Upper lobe of left lung (tissue), 6 donors: ENCODE measurements around the gene NT5C2. TPM values are rescaled to one million over a fixed set of nuclear protein-coding genes. Genes with fewer than 3 reads are reported as not detected.

ENCODE experiments used
- ATAC-seq, 2 donors: fragments of 200-7000 bp; cut with Tn5 transposase; one replicate each; pipeline ENCODE4 v1.9.1; 2022; ENCODE audit warnings: mild to moderate bottlenecking in 2 of 2, moderate library complexity in 2 of 2; ENCODE audit not compliant: low FRiP score in 2 of 2
- DNase-seq, 2 donors: peaks; one replicate each; pipeline ENCODE4 v3.0.0-alpha.2; 2019 to 2020
- H3K27ac ChIP-seq, 4 donors: fragments of 200-600 bp; sonication (generic); one replicate each; pipeline ENCODE4 v1.5.1; 2016 to 2019
- H3K27me3 ChIP-seq, 4 donors: fragments of 200-600 bp; sonication (generic); one replicate each; pipeline ENCODE4 v1.5.1; 2017 to 2019
- H3K36me3 ChIP-seq, 4 donors: fragments of 200-600 bp; sonication (generic); one replicate each; pipeline ENCODE4 v1.5.1; 2016 to 2019
- H3K4me1 ChIP-seq, 4 donors: fragments of 200-600 bp; sonication (generic); one replicate each; pipeline ENCODE4 v1.5.1; 2018 to 2019
- H3K4me3 ChIP-seq, 4 donors: fragments of 200-600 bp; sonication (generic); one replicate each; pipeline ENCODE4 v1.5.1; 2017 to 2019; ENCODE audit warnings: mild to moderate bottlenecking in 2 of 4, moderate library complexity in 1 of 4
- H3K9me3 ChIP-seq, 4 donors: fragments of 200-600 bp; sonication (generic); one replicate each; pipeline ENCODE4 v1.5.1; 2018 to 2019
- EP300 ChIP-seq, 4 donors: sonication (generic); formaldehyde crosslinking; IDR thresholded peaks; one replicate each; pipeline ENCODE4 v1.5.1; 2017; ENCODE audit warnings: antibody characterized with exemption in 4 of 4, control low read depth in 2 of 4
- POLR2A ChIP-seq, 4 donors: fragments of 450-650 bp; IDR thresholded peaks; one replicate each; pipeline ENCODE4 v1.5.1; 2016 to 2017; ENCODE audit warnings: antibody characterized with exemption in 4 of 4, mild to moderate bottlenecking in 2 of 4
- POLR2AphosphoS5 ChIP-seq, 2 donors: sonication (generic); formaldehyde crosslinking; IDR thresholded peaks; one replicate each; pipeline ENCODE4 v1.5.1; 2017; ENCODE audit warnings: antibody characterized with exemption in 2 of 2
- WGBS, 2 donors: methylation state at CpG; one replicate each; pipeline ENCODE4 v1.1.5; 2017 to 2018; 5-methylcytosine and 5-hydroxymethylcytosine counted together
- total RNA-seq, 6 donors: library from RNA; depleted of rRNA in 4 of 6; stranded (reverse); fragments of >200 nt in 4 of 6; gene quantifications; one replicate each; pipeline versions ENCODE4 v1.1.0 to v1.2.1, GENCODE V29; 2016 to 2021
- TF ChIP-seq, protein P1 (sequence below), 6 experiments: fragments of 450-650 bp in 4 of 6; fragments of 200-600 bp in 2 of 6; sonication (generic) in 2 of 6; IDR thresholded peaks; one replicate each; pipeline ENCODE4 v1.5.1; 2016 to 2019; ENCODE audit warnings: antibody characterized with exemption in 6 of 6
- donor health status: DM: no; HTN: no; CAD: no; lungs with moderate emphysema.
- donor health status: DM: no; HTN: yes; CAD: no; lungs with severe emphysema.

The NT5C2 gene
- total RNA-seq, 6 donors from 2014 or later = 47.4 to 122 (median 85.1) TPM

GRCh38 chr10:103153302-103154197, 39.5 kb downstream of the NT5C2 start:
- peaks cover 21 to 37% (median 33%) of the 10 kb centered on the region in 4 donors for H3K4me1 ChIP-seq
- no peaks in the 10 kb centered on the region for H3K9me3 ChIP-seq
- peak overlapping the region; percentile 36 to 84 (median 74) for H3K27ac ChIP-seq
- H3K4me3 ChIP-seq = peak overlapping the region in 2 of 4 donors; percentile 3 to 33
- TF ChIP-seq POLR2AphosphoS5 (IDR thresholded peaks at IDR 0.05) (no peak), EP300 (IDR thresholded peaks at IDR 0.05) (no peak), POLR2A (IDR thresholded peaks at IDR 0.05) (no peak)
- TF ChIP-seq, protein P1, sequence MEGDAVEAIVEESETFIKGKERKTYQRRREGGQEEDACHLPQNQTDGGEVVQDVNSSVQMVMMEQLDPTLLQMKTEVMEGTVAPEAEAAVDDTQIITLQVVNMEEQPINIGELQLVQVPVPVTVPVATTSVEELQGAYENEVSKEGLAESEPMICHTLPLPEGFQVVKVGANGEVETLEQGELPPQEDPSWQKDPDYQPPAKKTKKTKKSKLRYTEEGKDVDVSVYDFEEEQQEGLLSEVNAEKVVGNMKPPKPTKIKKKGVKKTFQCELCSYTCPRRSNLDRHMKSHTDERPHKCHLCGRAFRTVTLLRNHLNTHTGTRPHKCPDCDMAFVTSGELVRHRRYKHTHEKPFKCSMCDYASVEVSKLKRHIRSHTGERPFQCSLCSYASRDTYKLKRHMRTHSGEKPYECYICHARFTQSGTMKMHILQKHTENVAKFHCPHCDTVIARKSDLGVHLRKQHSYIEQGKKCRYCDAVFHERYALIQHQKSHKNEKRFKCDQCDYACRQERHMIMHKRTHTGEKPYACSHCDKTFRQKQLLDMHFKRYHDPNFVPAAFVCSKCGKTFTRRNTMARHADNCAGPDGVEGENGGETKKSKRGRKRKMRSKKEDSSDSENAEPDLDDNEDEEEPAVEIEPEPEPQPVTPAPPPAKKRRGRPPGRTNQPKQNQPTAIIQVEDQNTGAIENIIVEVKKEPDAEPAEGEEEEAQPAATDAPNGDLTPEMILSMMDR (IDR thresholded peaks at IDR 0.05) = no peak
- peaks cover 0 to 19% (median 2%) of the 10 kb centered on the region in 4 donors for H3K36me3 ChIP-seq
- H3K27me3 ChIP-seq = no peaks in the 10 kb centered on the region
- DNase-seq = no peak
- ATAC-seq = peak in 1 of 2 donors; percentile 54
- 16 to 17% methylated on average over 8 of the region's 8 CpGs for WGBS, 2 donors

DNA sequence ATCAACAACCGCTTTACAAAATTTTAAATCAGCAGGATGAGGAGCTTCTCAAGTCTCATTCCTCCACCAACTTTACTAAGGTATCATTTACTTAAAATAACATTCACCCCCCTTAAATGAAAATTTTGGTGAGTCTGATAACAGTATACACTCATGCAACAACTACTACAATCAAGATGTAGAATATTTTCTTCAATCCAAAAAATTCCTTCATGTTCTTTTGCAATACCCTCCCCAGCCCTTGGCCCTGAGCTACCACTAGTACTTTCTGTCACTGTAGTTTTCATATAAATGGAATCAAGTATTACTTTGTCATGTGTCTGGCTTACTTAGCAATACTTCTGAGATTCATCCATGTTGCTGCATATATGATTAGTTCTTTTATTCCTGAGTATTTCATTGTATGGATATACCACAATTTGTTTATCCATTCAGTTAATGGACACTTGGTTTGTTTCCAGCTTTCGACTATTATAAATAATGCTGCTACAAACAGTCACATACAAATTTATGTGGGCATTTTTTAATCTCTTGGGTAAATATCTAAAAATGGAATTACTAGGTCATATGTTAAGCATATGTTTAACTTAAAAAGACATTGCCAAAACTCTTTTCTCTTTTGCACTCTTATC, 43.0 kb downstream of the NT5C2 start:
- WGBS, 2 donors = 89 to 92% methylated on average over 2 of the region's 2 CpGs

DNA sequence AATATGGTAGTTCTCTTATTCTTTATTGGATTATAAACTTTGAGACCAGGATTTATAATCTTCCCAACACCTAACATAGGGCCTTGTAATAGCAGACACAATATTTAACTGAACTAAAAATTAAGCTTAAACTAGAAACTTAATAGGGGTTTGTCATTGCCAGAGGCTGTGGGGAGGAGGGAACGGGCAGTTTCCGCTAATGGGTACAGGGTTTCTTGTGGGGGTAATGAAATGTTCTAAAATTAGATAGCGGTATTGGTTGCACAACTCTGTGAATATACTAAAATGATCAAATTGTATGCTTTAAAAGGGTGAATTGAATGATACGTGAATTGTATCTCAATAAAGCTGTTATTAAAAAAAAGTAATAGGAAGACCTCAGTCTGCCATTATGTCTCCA, 45.4 kb downstream of the NT5C2 start:
- peaks cover 14 to 22% (median 20%) of the 10 kb centered on the region in 4 donors for H3K4me1 ChIP-seq
- peaks cover 0 to 3% (median 0%) of the 10 kb centered on the region in 4 donors for H3K36me3 ChIP-seq
- no peaks in the 10 kb centered on the region for H3K27me3 ChIP-seq
- 92% methylated on average over 4 of the region's 4 CpGs for WGBS, 2 donors
- no peak overlapping the region for H3K27ac ChIP-seq
- no peaks in the 10 kb centered on the region for H3K9me3 ChIP-seq
- no peak overlapping the region for H3K4me3 ChIP-seq
- ATAC-seq = no peak
- DNase-seq = no peak
- TF ChIP-seq, protein P1 (IDR thresholded peaks at IDR 0.05) = no peak
- TF ChIP-seq POLR2AphosphoS5 (IDR thresholded peaks at IDR 0.05) (no peak), EP300 (IDR thresholded peaks at IDR 0.05) (no peak), POLR2A (IDR thresholded peaks at IDR 0.05) (no peak)

More for the DNA sequence above, 43.0 kb downstream of the NT5C2 start:
- Histone ChIP-seq H3K27ac (no peak overlapping the region), H3K36me3 (peaks cover 0 to 3% (median 0%) of the 10 kb centered on the region in 4 donors), H3K9me3 (no peaks in the 10 kb centered on the region), H3K4me3 (no peak overlapping the region), H3K27me3 (no peaks in the 10 kb centered on the region), H3K4me1 (peaks cover 26 to 38% (median 34%) of the 10 kb centered on the region in 4 donors)
- ATAC-seq (no peak), DNase-seq (no peak)
- TF ChIP-seq EP300 (IDR thresholded peaks at IDR 0.05) = no peak
- TF ChIP-seq, protein P1 (IDR thresholded peaks at IDR 0.05) = no peak
- TF ChIP-seq POLR2AphosphoS5 (IDR thresholded peaks at IDR 0.05) = no peak
- TF ChIP-seq POLR2A (IDR thresholded peaks at IDR 0.05) = no peak

GRCh38 chr10:103145860-103146466, 47.1 kb downstream of the NT5C2 start:
- DNase-seq (peak in 1 of 2 donors; percentile 29), ATAC-seq (peak in 1 of 2 donors; percentile 56)
- H3K4me3 ChIP-seq = no peak overlapping the region
- H3K27me3 ChIP-seq = no peaks in the 10 kb centered on the region
- WGBS, 2 donors = 59 to 68% methylated on average over 3 of the region's 3 CpGs
- no peak overlapping the region for H3K27ac ChIP-seq
- TF ChIP-seq POLR2A (IDR thresholded peaks at IDR 0.05) (no peak), POLR2AphosphoS5 (IDR thresholded peaks at IDR 0.05) (no peak), EP300 (IDR thresholded peaks at IDR 0.05) (no peak)
- TF ChIP-seq, protein P1 (IDR thresholded peaks at IDR 0.05) = no peak
- H3K9me3 ChIP-seq = no peaks in the 10 kb centered on the region
- peaks cover 13 to 20% (median 16%) of the 10 kb centered on the region in 4 donors for H3K4me1 ChIP-seq
- H3K36me3 ChIP-seq = peaks cover 0 to 5% (median 0%) of the 10 kb centered on the region in 4 donors
